SK-N-MC (cell line): Measurements from ENCODE around the gene AGBL1.

ENCODE experiments used
- EZH2 ChIP-seq: fragments of 200-600 bp; sonication (generic); IDR thresholded peaks from one replicate; pipeline ENCODE4 v1.6.1; 2017; ENCODE audit warnings: antibody characterized with exemption
- FOXP2 ChIP-seq: optimal IDR thresholded peaks from 2 replicates; pipeline ENCODE3; 2011; ENCODE audit warnings: mild to moderate bottlenecking, moderate library complexity; ENCODE audit not compliant: insufficient read depth; ENCODE audit errors: extremely low read length, control extremely low read depth

DNA sequence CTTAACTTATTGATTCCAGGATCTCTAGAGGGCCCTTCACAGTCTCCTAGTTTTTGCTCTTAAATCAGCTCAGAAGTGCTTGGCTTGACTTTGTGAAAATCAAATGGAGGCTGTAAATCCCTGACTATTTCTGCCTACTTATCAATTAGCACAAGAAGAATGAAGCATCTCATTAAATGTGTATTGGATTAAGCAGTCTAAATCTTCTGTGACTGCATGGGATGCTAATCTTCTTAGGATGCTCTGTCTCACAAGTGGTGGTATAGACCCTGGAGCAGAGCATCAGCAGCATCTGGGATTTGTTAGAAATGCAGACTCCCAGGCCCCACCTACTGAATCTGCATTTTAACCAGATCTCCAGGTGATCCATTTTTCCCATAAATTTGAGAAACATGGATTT, 488.7 kb downstream of the AGBL1 start:
- TF ChIP-seq FOXP2: no peak
- no peak for TF ChIP-seq EZH2
